Endothelial cell of umbilical vein (primary cell): Measurements from ENCODE around the gene FAM53A. TPM values are rescaled to one million over a fixed set of nuclear protein-coding genes. Genes with fewer than 3 reads are reported as not detected.

Experiments
- BruUV-seq: library from RNA; stranded (reverse); fragments of 400-500 nt; replicated peaks from 2 replicates; lab custom pipeline; 2021; lab: Mats Ljungman, UMichigan
- CTCF ChIA-PET: fragments of 300-600, 350-600 bp; sonication (Branson Sonifier 250); formaldehyde crosslinking; loops from one replicate; lab custom pipeline; 2021; ENCODE audit warnings: antibody characterized with exemption, inconsistent platforms; lab: Charles Lee
- POLR2A ChIA-PET: fragments of 300-600, 350-600 bp; sonication (Branson Sonifier 250); formaldehyde crosslinking; loops from one replicate; lab custom pipeline; 2021; ENCODE audit warnings: antibody characterized with exemption, inconsistent platforms; lab: Charles Lee
- DNase-seq: peaks from one replicate; pipeline ENCODE4 v3.0.0-alpha.2; 2011; ENCODE audit warnings: low read depth, low spot score
- FAIRE-seq: peaks from 2 replicates; lab custom pipeline; 2011; peaks lifted over from hg19 to GRCh38; lab: Jason Lieb, UNC
- H2AFZ ChIP-seq: 2 replicates; pipeline ENCODE4 v1.6.0; 2012; ENCODE audit warnings: low read depth, low read length, control low read depth, inconsistent platforms
- H3K27ac ChIP-seq: 2 replicates; pipeline ENCODE4 v1.5.1; 2011; ENCODE audit warnings: low read depth, mild to moderate bottlenecking, control low read depth, low read length, moderate library complexity; ENCODE audit not compliant: insufficient read depth
- H3K27me3 ChIP-seq, 2 experiments: 2 replicates each; pipeline versions ENCODE4 v1.6.0 to v1.6.1; 2011; ENCODE audit warnings: low read length in 2 of 2, mixed read lengths in 1 of 2; ENCODE audit not compliant: control insufficient read depth in 2 of 2, insufficient read depth in 2 of 2
- H3K36me3 ChIP-seq, 2 experiments: 2 replicates in 1 of 2; 3 replicates in 1 of 2; pipeline ENCODE4 v1.5.1; 2011; ENCODE audit warnings: low read length in 2 of 2, mild to moderate bottlenecking in 1 of 2, moderate library complexity in 1 of 2; ENCODE audit not compliant: control insufficient read depth in 2 of 2, insufficient read depth in 2 of 2; ENCODE audit errors: extremely low read depth in 1 of 2
- H3K4me1 ChIP-seq: 3 replicates; pipeline ENCODE4 v1.5.1; 2011; ENCODE audit warnings: mild to moderate bottlenecking, low read length; ENCODE audit not compliant: control insufficient read depth, insufficient read depth; ENCODE audit errors: extremely low read depth
- H3K4me2 ChIP-seq: 2 replicates; pipeline ENCODE4 v1.6.1; 2011; ENCODE audit warnings: low read length, control low read depth, mixed read lengths; ENCODE audit not compliant: insufficient read depth
- H3K4me3 ChIP-seq, 3 experiments: fragments of 200-600 bp in 1 of 3; sonication (generic), shearing (Covaris generic) in 1 of 3; replicated peaks in 1 of 3; 2 replicates each; pipeline ENCODE4 v1.5.1; 2011 to 2016; ENCODE audit warnings: control low read depth in 3 of 3, low read length in 3 of 3, mild to moderate bottlenecking in 2 of 3, inconsistent platforms in 1 of 3, low read depth in 1 of 3, moderate library complexity in 1 of 3; ENCODE audit not compliant: insufficient read depth in 1 of 3
- H3K79me2 ChIP-seq: 2 replicates; pipeline ENCODE4 v1.6.0; 2012; ENCODE audit warnings: low read length, inconsistent platforms; ENCODE audit not compliant: control insufficient read depth, insufficient read depth
- H3K9ac ChIP-seq: replicated peaks from 2 replicates; pipeline ENCODE3; 2011; ENCODE audit warnings: low read length, control low read depth; ENCODE audit not compliant: insufficient read depth; ENCODE audit errors: extremely low read depth
- H3K9me1 ChIP-seq: replicated peaks from 3 replicates; pipeline ENCODE4 v1.6.0; 2011; ENCODE audit warnings: mild to moderate bottlenecking, low read length; ENCODE audit not compliant: control insufficient read depth, insufficient read depth; ENCODE audit errors: extremely low read depth
- H3K9me3 ChIP-seq: replicated peaks from 2 replicates; pipeline ENCODE4 v1.5.1; 2012; ENCODE audit warnings: low read length, inconsistent platforms; ENCODE audit not compliant: control insufficient read depth, insufficient read depth
- H4K20me1 ChIP-seq: replicated peaks from 2 replicates; pipeline ENCODE3; 2011; ENCODE audit warnings: mild to moderate bottlenecking, low read length; ENCODE audit not compliant: control insufficient read depth, insufficient read depth; ENCODE audit errors: extremely low read depth
- EZH2 ChIP-seq: IDR thresholded peaks from 2 replicates; pipeline ENCODE4 v1.6.1; 2012; ENCODE audit warnings: borderline replicate concordance, low read depth, mild to moderate bottlenecking, moderate library complexity, low read length, inconsistent platforms; ENCODE audit not compliant: severe bottlenecking
- FOS ChIP-seq: IDR thresholded peaks from 2 replicates; pipeline ENCODE4 v1.6.1; 2011; ENCODE audit warnings: mild to moderate bottlenecking, low read length, moderate library complexity, borderline replicate concordance; ENCODE audit not compliant: insufficient read depth
- GATA2 ChIP-seq: IDR thresholded peaks from 2 replicates; pipeline ENCODE4 v1.7.0; 2011; ENCODE audit warnings: low read depth, mild to moderate bottlenecking, moderate library complexity, mixed read lengths, low read length; ENCODE audit not compliant: insufficient read length, insufficient read depth
- JUN ChIP-seq: IDR thresholded peaks from 2 replicates; pipeline ENCODE4 v1.6.1; 2011; ENCODE audit warnings: borderline replicate concordance, low read depth; ENCODE audit not compliant: insufficient read length, insufficient read depth
- MYC ChIP-seq: IDR thresholded peaks from one replicate; pipeline ENCODE4 v1.6.1; 2011; ENCODE audit warnings: mild to moderate bottlenecking, low read depth, low read length
- POLR2A ChIP-seq: IDR thresholded peaks from 2 replicates; pipeline ENCODE4 v1.6.1; 2012; ENCODE audit warnings: low read depth, mild to moderate bottlenecking, control low read depth, low read length
- POLR2AphosphoS5 ChIP-seq: IDR thresholded peaks from 2 replicates; pipeline ENCODE4 v1.6.1; 2012; ENCODE audit warnings: low read depth, mild to moderate bottlenecking, control low read depth, low read length, moderate library complexity; ENCODE audit not compliant: insufficient read depth
- dilution Hi-C: fragments of 300-500 bp; cut with MboI; formaldehyde crosslinking; loops from one replicate; pipeline ENCODE4 v1.15.0; 2019; ENCODE audit warnings: low sequenced_read_pairs; ENCODE audit not compliant: extremely low pct_ligation_motif_present
- intact Hi-C: fragments of 100-400 bp; cut with micrococcal nuclease; formaldehyde crosslinking; loops from one replicate; pipeline ENCODE4 v1.10.0; 2022
- polyA plus RNA-seq, 4 experiments: library from polyadenylated mRNA; depleted of rRNA in 3 of 4; stranded (reverse) in 3 of 4; unstranded in 1 of 4; fragments of >200 nt; gene quantifications; 2 replicates each; pipeline versions ENCODE4 v1.2.1 to v1.2.3, GENCODE V29; 2011 to 2012; ENCODE audit warnings: missing spikeins in 1 of 4
- total RNA-seq: library from RNA; stranded (reverse); gene quantifications from 2 replicates; pipeline ENCODE4 v1.2.3, GENCODE V29; 2021
- TF ChIP-seq, protein P1 (sequence below): IDR thresholded peaks from 2 replicates; pipeline ENCODE4 v1.6.1; 2011; ENCODE audit not compliant: insufficient read depth, insufficient read length
- TF ChIP-seq, protein P2 (sequence below), 2 donors: IDR thresholded peaks; 1 replicate in 1 of 2; 2 replicates in 1 of 2; pipeline ENCODE4 v1.5.1; 2011; ENCODE audit warnings: low read length in 2 of 2, mild to moderate bottlenecking in 2 of 2, moderate library complexity in 2 of 2, control low read depth in 1 of 2, inconsistent platforms in 1 of 2, low read depth in 1 of 2; ENCODE audit not compliant: insufficient read depth in 1 of 2; ENCODE audit errors: extremely low read depth in 1 of 2

Gene FAM53A
- total and polyA plus RNA-seq, 2 donors (not counting 3 experiments of a cell fraction or from before 2014, with no cell fraction given) = 1.3 to 1.7 TPM

DNA sequence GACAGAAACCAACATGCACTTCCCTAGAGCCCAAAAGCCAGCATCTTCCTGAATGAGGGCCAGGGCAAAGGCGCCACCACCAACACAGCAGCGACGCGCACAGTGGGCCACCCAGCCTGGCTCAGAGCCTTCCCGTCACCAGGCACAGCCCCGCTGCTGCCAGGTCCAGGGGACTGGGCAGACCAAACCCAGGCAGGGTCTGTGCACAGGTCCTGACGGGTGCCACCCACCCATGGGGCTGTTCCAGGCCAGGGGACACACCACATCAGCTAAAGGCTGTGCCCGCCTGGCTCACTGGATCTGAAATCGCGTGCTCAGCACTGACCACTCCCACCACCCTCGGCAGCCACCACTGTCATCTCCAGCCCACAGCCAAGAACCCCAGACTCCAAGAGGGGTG, 13.8 kb downstream of the FAM53A start:
- intact Hi-C loops (no loop called here), dilution Hi-C loops (no loop called here)
- H3K4me2 ChIP-seq = no peak overlapping the region
- H3K4me1 ChIP-seq = no peaks in the 10 kb centered on the region
- H3K36me3 ChIP-seq = no peaks in the 10 kb centered on the region
- ChIA-PET POLR2A (interaction anchor here (0.6 kb wide), 1 partner anchor 1339 kb away, joined by 7 read pairs; no protein-coding TSS in a partner anchor), CTCF (interaction anchor here (1.2 kb wide), 1 partner anchor 23 kb away, joined by 3 read pairs; no protein-coding TSS in a partner anchor)
- no peaks in the 10 kb centered on the region for H3K9me3 ChIP-seq
- no peaks in the 10 kb centered on the region for H3K9me1 ChIP-seq
- TF ChIP-seq, protein P1, sequence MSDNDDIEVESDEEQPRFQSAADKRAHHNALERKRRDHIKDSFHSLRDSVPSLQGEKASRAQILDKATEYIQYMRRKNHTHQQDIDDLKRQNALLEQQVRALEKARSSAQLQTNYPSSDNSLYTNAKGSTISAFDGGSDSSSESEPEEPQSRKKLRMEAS = no peak
- TF ChIP-seq GATA2 (no peak), POLR2A (no peak), EZH2 (no peak), POLR2AphosphoS5 (no peak), JUN (no peak), FOS (no peak), MYC (no peak)
- TF ChIP-seq, protein P2, sequence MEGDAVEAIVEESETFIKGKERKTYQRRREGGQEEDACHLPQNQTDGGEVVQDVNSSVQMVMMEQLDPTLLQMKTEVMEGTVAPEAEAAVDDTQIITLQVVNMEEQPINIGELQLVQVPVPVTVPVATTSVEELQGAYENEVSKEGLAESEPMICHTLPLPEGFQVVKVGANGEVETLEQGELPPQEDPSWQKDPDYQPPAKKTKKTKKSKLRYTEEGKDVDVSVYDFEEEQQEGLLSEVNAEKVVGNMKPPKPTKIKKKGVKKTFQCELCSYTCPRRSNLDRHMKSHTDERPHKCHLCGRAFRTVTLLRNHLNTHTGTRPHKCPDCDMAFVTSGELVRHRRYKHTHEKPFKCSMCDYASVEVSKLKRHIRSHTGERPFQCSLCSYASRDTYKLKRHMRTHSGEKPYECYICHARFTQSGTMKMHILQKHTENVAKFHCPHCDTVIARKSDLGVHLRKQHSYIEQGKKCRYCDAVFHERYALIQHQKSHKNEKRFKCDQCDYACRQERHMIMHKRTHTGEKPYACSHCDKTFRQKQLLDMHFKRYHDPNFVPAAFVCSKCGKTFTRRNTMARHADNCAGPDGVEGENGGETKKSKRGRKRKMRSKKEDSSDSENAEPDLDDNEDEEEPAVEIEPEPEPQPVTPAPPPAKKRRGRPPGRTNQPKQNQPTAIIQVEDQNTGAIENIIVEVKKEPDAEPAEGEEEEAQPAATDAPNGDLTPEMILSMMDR (IDR thresholded peaks at IDR 0.05; ENCODE audit: extremely low read depth in 1 of 2, insufficient read depth in 1 of 2, low read depth in 1 of 2, low read length in 2 of 2) = no peak
- no peaks in the 10 kb centered on the region for H3K79me2 ChIP-seq
- no peaks in the 10 kb centered on the region for H3K27me3 ChIP-seq
- H3K27ac ChIP-seq = no peak overlapping the region
- no peak overlapping the region for H3K4me3 ChIP-seq
- no peak overlapping the region for H3K9ac ChIP-seq
- no peak overlapping the region for H2AFZ ChIP-seq
- no TSS peak for BruUV-seq
- no peak for DNase-seq
- no peak for FAIRE-seq
- H4K20me1 ChIP-seq = no peaks in the 10 kb centered on the region
